HepG2 (cell line): ENCODE data around the gene NME1. TPM values are rescaled to one million over a fixed set of nuclear protein-coding genes. Genes with fewer than 3 reads are reported as not detected.

Experiments used
- ATAC-seq: fragments of 200-7000 bp; cut with Tn5 transposase; 3 replicates; pipeline ENCODE4 v1.9.1; 2020; ENCODE audit warnings: mild to moderate bottlenecking, moderate library complexity
- Bru-seq: library from RNA; stranded (reverse); fragments of 400-500 nt; gene quantifications from one replicate; lab custom pipeline; 2021; lab: Mats Ljungman, UMichigan
- BruChase-seq, 2 experiments: library from RNA; stranded (reverse); fragments of 400-500 nt; gene quantifications; one replicate each; lab custom pipeline; 2021; lab: Mats Ljungman, UMichigan
- BruUV-seq: library from RNA; stranded (reverse); fragments of 400-500 nt; replicated peaks from 2 replicates; lab custom pipeline; 2021; lab: Mats Ljungman, UMichigan
- CTCF ChIA-PET: fragments of 300-600 bp; formaldehyde crosslinking; extraction: SDS; loops from one replicate; lab custom pipeline; 2021; ENCODE audit warnings: low total read pairs, inconsistent platforms, low intra/inter-chr PET ratio; lab: Yijun Ruan, JAX
- POLR2A ChIA-PET: fragments of 350-600 bp; sonication (Branson Sonifier 250); formaldehyde crosslinking; loops from one replicate; lab custom pipeline; 2020; ENCODE audit warnings: antibody characterized with exemption, inconsistent platforms; lab: Yijun Ruan, JAX
- DNase-seq: peaks from one replicate; pipeline ENCODE4 v3.0.0-alpha.2; 2015; ENCODE audit warnings: low spot score
- FAIRE-seq: peaks from 3 replicates; lab custom pipeline; 2011; peaks lifted over from hg19 to GRCh38; lab: Jason Lieb, UNC
- H2AFZ ChIP-seq: one replicate; pipeline ENCODE4 v1.6.1; 2011; ENCODE audit warnings: low read length, inconsistent platforms
- H3K27ac ChIP-seq: fragments of 300-600 bp; 3 replicates; pipeline ENCODE4 v1.8.0; 2011; ENCODE audit warnings: mixed run types, mild to moderate bottlenecking, mixed read lengths, low read length, inconsistent platforms; ENCODE audit not compliant: insufficient read depth; ENCODE audit errors: extremely low read length
- H3K27me3 ChIP-seq, 2 experiments: fragments of 200-600 bp in 1 of 2; 2 replicates in 1 of 2; 3 replicates in 1 of 2; pipeline versions ENCODE4 v1.6.0 to v1.8.0; 2011; ENCODE audit warnings: low read length in 2 of 2, mild to moderate bottlenecking in 2 of 2, moderate library complexity in 2 of 2, inconsistent platforms in 1 of 2; ENCODE audit not compliant: insufficient read depth in 2 of 2, control insufficient read depth in 1 of 2
- H3K36me3 ChIP-seq, 2 experiments: fragments of 200-600 bp in 1 of 2; replicated peaks in 1 of 2; 2 replicates in 1 of 2; 3 replicates in 1 of 2; pipeline versions ENCODE4 v1.5.1 to v1.8.0; 2011; ENCODE audit warnings: low read length in 2 of 2, inconsistent platforms in 1 of 2; ENCODE audit not compliant: insufficient read depth in 2 of 2, control insufficient read depth in 1 of 2
- H3K4me1 ChIP-seq: 2 replicates; pipeline ENCODE4 v1.5.1; 2012; ENCODE audit warnings: low read length, inconsistent platforms; ENCODE audit not compliant: insufficient read depth
- H3K4me2 ChIP-seq: 2 replicates; pipeline ENCODE4 v1.6.0; 2011; ENCODE audit warnings: low read depth, low read length, inconsistent platforms
- H3K4me3 ChIP-seq, 3 experiments: fragments of 200-600 bp in 1 of 3; sonication (generic), shearing (Covaris generic) in 1 of 3; replicated peaks in 1 of 3; 2 replicates each; pipeline ENCODE4 v1.5.1; 2011 to 2016; ENCODE audit warnings: low read length in 3 of 3, inconsistent platforms in 2 of 3, low read depth in 2 of 3, mild to moderate bottlenecking in 2 of 3, control low read depth in 1 of 3, mixed read lengths in 1 of 3; ENCODE audit not compliant: insufficient read depth in 1 of 3
- H3K79me2 ChIP-seq: one replicate; pipeline ENCODE4 v1.6.1; 2011; ENCODE audit warnings: low read length, inconsistent platforms; ENCODE audit not compliant: insufficient read depth
- H3K9ac ChIP-seq: 2 replicates; pipeline ENCODE4 v1.6.0; 2011; ENCODE audit warnings: mild to moderate bottlenecking, low read depth, low read length, inconsistent platforms; ENCODE audit not compliant: insufficient read depth
- H3K9me3 ChIP-seq: 2 replicates; pipeline ENCODE4 v1.5.1; 2012; ENCODE audit warnings: mild to moderate bottlenecking, low read length
- H4K20me1 ChIP-seq: 2 replicates; pipeline ENCODE4 v1.6.0; 2011; ENCODE audit warnings: inconsistent platforms, mild to moderate bottlenecking, low read length, moderate library complexity; ENCODE audit not compliant: insufficient read depth
- FOXM1 ChIP-seq: sonication (generic); formaldehyde crosslinking; IDR thresholded peaks from 2 replicates; pipeline ENCODE4 v1.5.0; 2020; ENCODE audit warnings: missing genetic modification reagents
- HMG20B ChIP-seq: conservative IDR thresholded peaks from 2 replicates; pipeline ENCODE4 v1.6.1; 2016; ENCODE audit warnings: missing genetic modification reagents, missing compliant biosample characterization
- HNRNPH1 ChIP-seq: fragments of 200-400 bp; formaldehyde crosslinking; optimal IDR thresholded peaks from 2 replicates; pipeline ENCODE3; 2017; ENCODE audit warnings: mild to moderate bottlenecking, low read depth, low read length
- RORA ChIP-seq: sonication (generic); formaldehyde crosslinking; IDR thresholded peaks from 2 replicates; pipeline ENCODE4 v1.5.0; 2020; ENCODE audit warnings: mild to moderate bottlenecking, missing genetic modification reagents, moderate library complexity
- SRY ChIP-seq: sonication (generic); formaldehyde crosslinking; IDR thresholded peaks from 2 replicates; pipeline ENCODE4 v1.8.0; 2022; ENCODE audit warnings: mild to moderate bottlenecking, missing genetic modification reagents
- STAT5B ChIP-seq: sonication (generic); formaldehyde crosslinking; IDR thresholded peaks from 2 replicates; pipeline ENCODE4 v1.4.0; 2020; ENCODE audit warnings: missing genetic modification reagents
- ZNF24 ChIP-seq: fragments of 450-650 bp; IDR thresholded peaks from 2 replicates; pipeline ENCODE4 v1.6.1; 2017; ENCODE audit warnings: antibody characterized with exemption, mild to moderate bottlenecking
- ZNF263 ChIP-seq: sonication (generic); formaldehyde crosslinking; IDR thresholded peaks from 2 replicates; pipeline ENCODE4 v1.4.0; 2020; ENCODE audit warnings: missing genetic modification reagents
- ZNF264 ChIP-seq: sonication (generic); formaldehyde crosslinking; IDR thresholded peaks from 2 replicates; pipeline ENCODE4 v1.4.0; 2020; ENCODE audit warnings: missing genetic modification reagents
- ZNF30 ChIP-seq: sonication (generic); formaldehyde crosslinking; IDR thresholded peaks from 2 replicates; pipeline ENCODE4 v1.5.0; 2020; ENCODE audit warnings: mild to moderate bottlenecking, missing genetic modification reagents
- ZNF567 ChIP-seq: sonication (generic); formaldehyde crosslinking; IDR thresholded peaks from 2 replicates; pipeline ENCODE4 v1.8.1; 2023; ENCODE audit warnings: mild to moderate bottlenecking, missing genetic modification reagents, borderline replicate concordance
- WGBS: methylation state at CpG from one replicate; pipeline ENCODE4 v1.1.6; 2017; ENCODE audit warnings: low lambda C conversion rate; 5-methylcytosine and 5-hydroxymethylcytosine counted together
- in situ Hi-C: cut with HindIII; loops from 2 replicates; pipeline ENCODE4 v1.10.0; 2017; ENCODE audit warnings: low pct_unique_long_range_greater_than_20kb; ENCODE audit not compliant: extremely low pct_ligation_motif_present
- intact Hi-C: fragments of 100-400 bp; cut with micrococcal nuclease; formaldehyde crosslinking; loops from one replicate; pipeline ENCODE4 v1.10.0; 2022; ENCODE audit not compliant: unreplicated experiment
- long read RNA-seq, 2 experiments: library from RNA in 1 of 2; library from polyadenylated mRNA in 1 of 2; stranded (forward) in 1 of 2; unstranded in 1 of 2; transcript quantifications; one replicate each; pipeline ENCODE4 v2.0.0, GENCODE V29; 2019 to 2022
- polyA minus RNA-seq, 3 experiments: library from RNA; depleted of rRNA, polyadenylated mRNA; stranded (reverse); fragments of >200 nt; gene quantifications; 2 replicates each; pipeline ENCODE4 v1.2.3, GENCODE V29; 2011; ENCODE audit warnings: low replicate concordance in 1 of 3
- polyA plus RNA-seq, 8 experiments: library from polyadenylated mRNA; depleted of rRNA in 3 of 8; stranded (reverse) in 7 of 8; unstranded in 1 of 8; fragments of >200 nt; fragmentation: Illumina TruSeq in 4 of 8; extraction: Trizol in 4 of 8; gene quantifications; 2 replicates each; pipeline versions ENCODE4 v1.2.1 to v1.2.3, GENCODE V29; 2011 to 2016; ENCODE audit warnings: low read depth in 4 of 8, missing spikeins in 1 of 8, mixed read lengths in 1 of 8; ENCODE audit not compliant: insufficient read depth in 1 of 8
- total RNA-seq, 5 experiments: library from RNA; depleted of rRNA; stranded (reverse); fragments of >200 nt; fragmentation: Illumina TruSeq; extraction: Trizol; gene quantifications; 2 replicates each; pipeline ENCODE4 v1.2.3, GENCODE V29; 2016; ENCODE audit warnings: low read depth in 1 of 5
- TF ChIP-seq, protein P1 (sequence below): sonication (generic); formaldehyde crosslinking; IDR thresholded peaks from 2 replicates; pipeline ENCODE4 v1.4.0; 2020; ENCODE audit warnings: missing genetic modification reagents, mild to moderate bottlenecking, borderline replicate concordance
- TF ChIP-seq, protein P2 (sequence below): sonication (generic); formaldehyde crosslinking; IDR thresholded peaks from 2 replicates; pipeline ENCODE4 v1.4.0; 2020; ENCODE audit warnings: missing genetic modification reagents

NME1 gene
- total RNA-seq (2016; rRNA removed; fragmentation: Illumina TruSeq; extraction: Trizol) (516 and 689 TPM in 2 replicates), polyA plus RNA-seq (2011; rRNA removed) (195 and 295 TPM in 2 replicates), polyA minus RNA-seq (2011; rRNA and poly(A)+ RNA removed; ENCODE audit: low replicate concordance) (45.8 and 143 TPM in 2 replicates), Bru-seq, nascent RNA (percentile 92 among the genes with signal in this experiment), BruChase-seq, experiment 1, labeled RNA remaining after a 6-hour chase (percentile 98 among the genes with signal in this experiment), BruChase-seq, experiment 2, labeled RNA remaining after a 2-hour chase (percentile 94 among the genes with signal in this experiment)
- total RNA-seq (2016; cell fraction: cytosol; rRNA removed; fragmentation: Illumina TruSeq; extraction: Trizol; ENCODE audit: low read depth): 170 and 196 TPM in 2 replicates
- 532 and 791 TPM in 2 replicates for total RNA-seq (2016; cell fraction: insoluble cytoplasmic fraction; rRNA removed; fragmentation: Illumina TruSeq; extraction: Trizol)
- total RNA-seq (2016; cell fraction: membrane; rRNA removed; fragmentation: Illumina TruSeq; extraction: Trizol): 214 and 233 TPM in 2 replicates
- total RNA-seq (2016; cell fraction: nucleus; rRNA removed; fragmentation: Illumina TruSeq; extraction: Trizol): 167 and 182 TPM in 2 replicates
- polyA plus RNA-seq (2011; cell fraction: cytosol; rRNA removed): 252 and 270 TPM in 2 replicates
- 48.6 and 52.8 TPM in 2 replicates for polyA plus RNA-seq (2011; cell fraction: nucleus; rRNA removed)
- 169 and 175 TPM in 2 replicates for polyA plus RNA-seq (2012)
- 162 and 186 TPM in 2 replicates for polyA plus RNA-seq (2016; cell fraction: cytosol; fragmentation: Illumina TruSeq; extraction: Trizol; ENCODE audit: low read depth)
- 628 and 715 TPM in 2 replicates for polyA plus RNA-seq (2016; cell fraction: insoluble cytoplasmic fraction; fragmentation: Illumina TruSeq; extraction: Trizol; ENCODE audit: low read depth)
- polyA plus RNA-seq (2016; cell fraction: membrane; fragmentation: Illumina TruSeq; extraction: Trizol; ENCODE audit: low read depth): 161 and 191 TPM in 2 replicates
- 247 and 257 TPM in 2 replicates for polyA plus RNA-seq (2016; cell fraction: nucleus; fragmentation: Illumina TruSeq; extraction: Trizol; ENCODE audit: insufficient read depth, low read depth)
- 27.9 and 30.1 TPM in 2 replicates for polyA minus RNA-seq (2011; cell fraction: cytosol; rRNA and poly(A)+ RNA removed)
- 38.6 and 43.3 TPM in 2 replicates for polyA minus RNA-seq (2011; cell fraction: nucleus; rRNA and poly(A)+ RNA removed)
- long read RNA-seq, experiment 1, transcript NME1-203 (5 exons, 940 nt): major isoform, 435 of 486 reads
- long read RNA-seq, experiment 1, transcript NME1-202 (6 exons, 986 nt): minor isoform, 23 of 486 reads
- long read RNA-seq, experiment 1, partial matches to known transcripts: 21 of 486 reads
- long read RNA-seq, experiment 1, other reads (novel, unspliced or antisense): 7 of 486 reads
- long read RNA-seq, experiment 2, transcript NME1-206 (5 exons, 781 nt): minor isoform, 5 of 687 reads
- long read RNA-seq, experiment 2, transcript NME1-203 (5 exons, 940 nt): major isoform, 494 of 687 reads
- long read RNA-seq, experiment 2, transcript NME1-202 (6 exons, 986 nt): minor isoform, 18 of 687 reads
- long read RNA-seq, experiment 2, partial matches to known transcripts: 92 of 687 reads
- long read RNA-seq, experiment 2, other reads (novel, unspliced or antisense): 78 of 687 reads

DNA sequence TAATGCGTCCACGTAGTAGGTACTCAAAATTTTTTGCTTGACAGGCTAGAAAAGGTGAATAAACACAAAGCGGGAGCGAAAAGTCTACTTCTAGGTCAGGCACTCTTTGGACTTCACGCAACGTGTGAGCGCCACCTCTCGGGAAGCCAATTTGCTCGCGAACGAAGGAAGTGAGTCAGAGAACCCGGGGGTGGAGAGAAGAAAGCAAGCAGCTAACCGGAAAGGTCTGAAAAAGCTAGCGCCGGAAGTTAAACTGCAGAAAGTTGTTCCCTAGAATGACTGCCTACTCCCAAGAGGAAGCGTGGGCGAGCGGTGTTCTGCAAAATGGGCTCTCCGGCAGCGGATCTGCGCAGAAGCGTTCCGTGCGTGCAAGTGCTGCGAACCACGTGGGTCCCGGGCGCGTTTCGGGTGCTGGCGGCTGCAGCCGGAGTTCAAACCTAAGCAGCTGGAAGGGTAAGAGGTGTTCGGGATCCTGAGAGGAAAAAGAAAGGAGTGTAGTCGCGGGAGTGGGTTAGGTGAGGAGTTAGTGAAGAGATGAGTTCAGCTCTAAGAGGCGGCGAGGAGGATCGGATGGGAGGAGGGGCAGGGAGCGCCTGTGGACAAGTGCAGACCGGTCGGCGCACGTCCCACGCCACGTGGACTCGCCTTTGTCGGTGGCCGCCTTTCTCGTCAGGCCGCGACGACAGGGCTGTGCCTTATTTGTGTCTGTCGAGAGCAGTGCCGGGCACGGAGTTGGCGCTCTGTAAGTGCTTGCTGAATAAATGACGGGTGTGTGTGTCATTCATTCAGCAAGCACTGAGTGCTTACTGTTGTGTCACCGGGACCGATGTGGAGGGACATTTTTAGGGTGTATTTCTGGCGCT, at the start of gene NME1:
NME1 (plus strand) TSS at position 350 of the 863 bp plus-strand sequence. CDS start 2,096 bp downstream, outside the sequence.
- Histone ChIP-seq H3K9ac (peak within 1 kb of the TSS; percentile 88), H3K9me3 (no peaks in the 10 kb centered on the region), H3K4me1 (peaks cover 49% of the 10 kb centered on the region), H3K4me3 (peak within 1 kb of the TSS; percentile 81 to 94 (median 84)), H3K4me2 (peak within 1 kb of the TSS; percentile 97), H3K27ac (peak within 1 kb of the TSS; percentile 76), H4K20me1 (no peaks in the 10 kb centered on the region), H2AFZ (peak within 1 kb of the TSS; percentile 96), H3K36me3 (peaks cover 6 to 27% of the 10 kb centered on the region in 2 experiments), H3K27me3 (no peaks in the 10 kb centered on the region; a peak in 1 of 5 replicates), H3K79me2 (peaks cover 46% of the 10 kb centered on the region)
- CTCF ChIA-PET: interaction anchor here (0.8 to 3.3 kb wide), 4 partner anchors 33 to 153 kb away, joined by 3 to 38 read pairs (median 10); partner anchors contain the start of gene SPAG9
- intact Hi-C loops: loop anchor here (1.0 kb wide), 3 partner anchors 31 to 152 kb away; no protein-coding TSS in a partner anchor
- POLR2A ChIA-PET: interaction anchor here (0.6 to 4.1 kb wide), 20 partner anchors 9 to 301 kb away, joined by 3 to 43 read pairs (median 4); partner anchors contain the start of genes NME2, SPAG9 and UTP18
- no TSS peak for BruUV-seq
- FAIRE-seq: peak; percentile 96
- peak; percentile 94 for ATAC-seq
- in situ Hi-C loops: loop anchor here (5.0 kb wide), 1 partner anchor 151 kb away; no protein-coding TSS in a partner anchor
- 1% methylated on average over 48 of the region's 60 CpGs for WGBS
- DNase-seq: peak; percentile 100
- TF ChIP-seq SRY (CRISPR knock-in tag) (peak; percentile 68), RORA (CRISPR knock-in tag) (0 out of 2 replicates have a peak, but pooled peaks have one; percentile 88), ZNF24 (peak; percentile 91), FOXM1 (CRISPR knock-in tag) (peak; percentile 86; the same call in 1 of the 2 replicates), HMG20B (CRISPR knock-in tag) (peak; percentile 90), ZNF264 (CRISPR knock-in tag) (peak; percentile 97), HNRNPH1 (no peak), STAT5B (CRISPR knock-in tag) (peak; percentile 89), ZNF567 (CRISPR knock-in tag) (peak; percentile 99), ZNF30 (CRISPR knock-in tag) (peak; percentile 75; the same call in 1 of the 2 replicates), ZNF263 (peak; percentile 93)
- TF ChIP-seq, protein P1, sequence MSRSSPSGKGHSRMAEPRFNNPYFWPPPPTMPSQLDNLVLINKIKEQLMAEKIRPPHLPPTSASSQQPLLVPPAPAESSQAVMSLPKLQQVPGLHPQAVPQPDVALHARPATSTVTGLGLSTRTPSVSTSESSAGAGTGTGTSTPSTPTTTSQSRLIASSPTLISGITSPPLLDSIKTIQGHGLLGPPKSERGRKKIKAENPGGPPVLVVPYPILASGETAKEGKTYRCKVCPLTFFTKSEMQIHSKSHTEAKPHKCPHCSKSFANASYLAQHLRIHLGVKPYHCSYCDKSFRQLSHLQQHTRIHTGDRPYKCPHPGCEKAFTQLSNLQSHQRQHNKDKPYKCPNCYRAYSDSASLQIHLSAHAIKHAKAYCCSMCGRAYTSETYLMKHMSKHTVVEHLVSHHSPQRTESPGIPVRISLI (CRISPR knock-in tag): peak; percentile 98
- TF ChIP-seq, protein P2, sequence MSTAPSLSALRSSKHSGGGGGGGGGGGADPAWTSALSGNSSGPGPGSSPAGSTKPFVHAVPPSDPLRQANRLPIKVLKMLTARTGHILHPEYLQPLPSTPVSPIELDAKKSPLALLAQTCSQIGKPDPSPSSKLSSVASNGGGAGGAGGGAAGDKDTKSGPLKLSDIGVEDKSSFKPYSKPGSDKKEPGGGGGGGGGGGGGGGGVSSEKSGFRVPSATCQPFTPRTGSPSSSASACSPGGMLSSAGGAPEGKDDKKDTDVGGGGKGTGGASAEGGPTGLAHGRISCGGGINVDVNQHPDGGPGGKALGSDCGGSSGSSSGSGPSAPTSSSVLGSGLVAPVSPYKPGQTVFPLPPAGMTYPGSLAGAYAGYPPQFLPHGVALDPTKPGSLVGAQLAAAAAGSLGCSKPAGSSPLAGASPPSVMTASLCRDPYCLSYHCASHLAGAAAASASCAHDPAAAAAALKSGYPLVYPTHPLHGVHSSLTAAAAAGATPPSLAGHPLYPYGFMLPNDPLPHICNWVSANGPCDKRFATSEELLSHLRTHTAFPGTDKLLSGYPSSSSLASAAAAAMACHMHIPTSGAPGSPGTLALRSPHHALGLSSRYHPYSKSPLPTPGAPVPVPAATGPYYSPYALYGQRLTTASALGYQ (CRISPR knock-in tag): peak; percentile 97
